HuH-7 (cell line): Measurements from ENCODE around the gene SLC35F3.
"Not testable (repeated sequence)": the region's sequence is repeated elsewhere in the genome, so short reads cannot be mapped to it uniquely, and the experiment has no call there.

Source experiments
- DNase-seq: peaks from one replicate; pipeline ENCODE4 v3.0.0; 2011; ENCODE audit warnings: low spot score

SLC35F3 gene

GRCh38 chr1:233904633-233905415 lies at the start of gene SLC35F3:
SLC35F3 (plus strand) TSS chr1:233904676.
- no peak for DNase-seq

- DNase-seq: no peak
These were observed 45.0 kb upstream of the SLC35F3 start for GRCh38 chr1:233859446-233859845.

- no peak for DNase-seq
These were observed 40.5 kb upstream of the SLC35F3 start for GRCh38 chr1:233863901-233864545.

GRCh38 chr1:233864578-233864977 lies 39.9 kb upstream of the SLC35F3 start:
- no peak for DNase-seq

- no peak for DNase-seq
These were observed 39.3 kb upstream of the SLC35F3 start for GRCh38 chr1:233865216-233865615.

GRCh38 chr1:233865902-233866301 lies 38.6 kb upstream of the SLC35F3 start:
- DNase-seq: no peak

GRCh38 chr1:233867028-233867427 lies 37.4 kb upstream of the SLC35F3 start:
- no peak for DNase-seq

- DNase-seq: no peak
These were observed 36.0 kb upstream of the SLC35F3 start for GRCh38 chr1:233868461-233868860.

GRCh38 chr1:233869680-233870079 lies 34.8 kb upstream of the SLC35F3 start:
- DNase-seq: no peak

- no peak for DNase-seq
These were observed 30.8 kb upstream of the SLC35F3 start for GRCh38 chr1:233873666-233874065.

- DNase-seq: no peak
These were observed 24.6 kb upstream of the SLC35F3 start for GRCh38 chr1:233879841-233880240.

- DNase-seq: no peak
These were observed 20.8 kb upstream of the SLC35F3 start for GRCh38 chr1:233883671-233884070.

GRCh38 chr1:233884461-233885151 lies 19.9 kb upstream of the SLC35F3 start:
- DNase-seq: no peak

- DNase-seq: no peak
These were observed 19.1 kb upstream of the SLC35F3 start for GRCh38 chr1:233885196-233885920.

GRCh38 chr1:233891151-233891550 lies 13.3 kb upstream of the SLC35F3 start:
- not testable (repeated sequence) for DNase-seq

- DNase-seq: no peak
These were observed 6.9 kb upstream of the SLC35F3 start for GRCh38 chr1:233897325-233898162.

- DNase-seq: no peak
These were observed 3.0 kb upstream of the SLC35F3 start for GRCh38 chr1:233901495-233901894.

GRCh38 chr1:233905416-233906051 lies 1.1 kb downstream of the SLC35F3 start:
- DNase-seq: no peak

GRCh38 chr1:233907151-233907550 lies 2.7 kb downstream of the SLC35F3 start:
- no peak for DNase-seq

GRCh38 chr1:233908092-233908491 lies 3.6 kb downstream of the SLC35F3 start:
- no peak for DNase-seq

- DNase-seq: no peak
These were observed 4.7 kb downstream of the SLC35F3 start for GRCh38 chr1:233909195-233909594.
